ENCODE measurements around the gene TMEM45A.
"Not testable (repeated sequence)": the region's sequence is repeated elsewhere in the genome, so short reads cannot be mapped to it uniquely, and the experiment has no call there.

TMEM45A gene, protein sequence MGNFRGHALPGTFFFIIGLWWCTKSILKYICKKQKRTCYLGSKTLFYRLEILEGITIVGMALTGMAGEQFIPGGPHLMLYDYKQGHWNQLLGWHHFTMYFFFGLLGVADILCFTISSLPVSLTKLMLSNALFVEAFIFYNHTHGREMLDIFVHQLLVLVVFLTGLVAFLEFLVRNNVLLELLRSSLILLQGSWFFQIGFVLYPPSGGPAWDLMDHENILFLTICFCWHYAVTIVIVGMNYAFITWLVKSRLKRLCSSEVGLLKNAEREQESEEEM

DNA sequence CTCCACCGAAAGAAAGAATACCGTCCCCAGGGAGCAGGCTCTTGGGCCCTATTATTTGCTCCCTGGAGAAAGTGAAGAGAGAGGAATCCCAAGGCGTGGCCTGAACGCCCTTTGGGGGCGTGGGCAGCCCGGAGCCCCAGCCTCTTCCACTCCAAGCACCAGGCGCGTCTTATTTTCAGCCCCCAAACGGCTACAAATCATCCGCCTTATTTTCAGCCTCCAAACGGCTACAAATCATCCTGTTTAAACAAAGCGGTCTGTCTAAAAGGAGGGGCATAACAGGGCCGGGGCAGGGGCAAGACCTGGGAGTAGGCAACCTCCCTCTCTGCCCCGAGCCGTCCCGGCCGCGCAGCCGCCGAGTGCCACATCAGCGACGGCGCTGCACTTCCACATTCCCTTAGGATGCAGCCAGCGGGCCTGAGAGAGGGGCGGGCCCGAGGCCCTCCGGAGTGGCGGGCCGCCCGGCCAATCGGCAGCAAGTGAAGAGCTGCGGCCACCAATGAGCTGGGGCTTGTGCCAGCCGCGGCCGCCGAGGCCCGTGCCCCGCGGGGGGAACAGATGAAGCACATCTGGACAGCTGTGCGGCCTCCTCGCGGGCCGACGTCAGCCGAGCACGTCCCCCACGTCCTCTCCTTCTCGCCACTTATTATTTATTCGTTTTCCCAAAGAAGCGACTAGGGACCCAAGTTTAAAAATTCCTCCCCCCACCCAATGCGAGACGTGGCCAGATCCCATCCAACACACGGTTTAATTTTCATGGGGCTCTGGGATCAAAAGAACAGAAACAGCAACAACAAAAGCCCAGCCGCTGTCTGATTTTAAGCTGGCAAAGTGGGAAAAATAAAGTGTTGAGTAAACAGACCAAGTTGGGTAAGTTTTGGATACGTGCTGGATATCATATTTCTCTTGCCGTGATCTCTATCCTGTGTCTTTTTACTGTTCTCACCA is at the start of gene TMEM45A:
TSS of gene TMEM45A (plus strand) at position 561 of the 948 bp plus-strand sequence. CDS start 62,593 bp downstream, outside the sequence.
- DNase-seq = peak; percentile 94

DNA sequence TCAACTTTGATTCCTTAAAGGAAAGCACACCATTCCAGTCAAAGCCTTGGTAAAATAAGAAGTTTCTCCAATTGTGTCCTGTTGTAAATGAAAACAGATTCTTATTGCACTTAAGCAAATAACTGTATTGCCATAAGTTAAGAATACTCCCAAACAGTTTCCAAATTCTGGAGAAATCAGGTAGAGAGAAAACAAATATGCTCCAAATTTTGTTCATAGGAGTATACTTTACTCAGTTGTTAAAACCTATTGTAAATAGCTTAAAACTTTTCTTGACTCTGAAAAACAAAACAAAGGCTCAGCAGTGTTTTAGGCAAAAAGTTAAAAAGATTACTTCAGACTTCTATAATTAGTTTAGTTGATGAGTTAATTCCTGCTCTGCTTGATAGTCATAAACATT is 48.7 kb upstream of the TMEM45A start:
- DNase-seq = no peak

DNA sequence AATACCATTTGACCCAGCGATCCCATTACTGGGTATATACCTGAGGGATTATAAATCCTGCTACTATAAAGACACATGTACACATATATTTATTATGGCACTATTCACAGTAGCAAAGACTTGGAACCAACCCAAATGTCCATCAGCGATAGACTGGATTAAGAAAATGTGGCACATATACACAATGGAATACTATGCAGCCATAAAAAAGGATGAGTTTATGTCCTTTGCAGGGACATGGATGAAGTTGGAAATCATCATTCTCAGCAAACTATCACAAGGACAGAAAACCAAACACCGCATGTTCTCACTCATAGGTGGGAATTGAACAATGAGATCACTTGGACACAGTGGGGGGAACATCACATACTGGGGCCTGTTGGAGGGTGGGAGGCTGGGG is 45.4 kb upstream of the TMEM45A start:
- not testable (repeated sequence) for DNase-seq

- DNase-seq = no peak
Observed at GRCh38 chr3:100448079-100448478, 44.3 kb upstream of the TMEM45A start.

- DNase-seq = no peak
Observed at GRCh38 chr3:100449214-100449613, 43.2 kb upstream of the TMEM45A start.

DNA sequence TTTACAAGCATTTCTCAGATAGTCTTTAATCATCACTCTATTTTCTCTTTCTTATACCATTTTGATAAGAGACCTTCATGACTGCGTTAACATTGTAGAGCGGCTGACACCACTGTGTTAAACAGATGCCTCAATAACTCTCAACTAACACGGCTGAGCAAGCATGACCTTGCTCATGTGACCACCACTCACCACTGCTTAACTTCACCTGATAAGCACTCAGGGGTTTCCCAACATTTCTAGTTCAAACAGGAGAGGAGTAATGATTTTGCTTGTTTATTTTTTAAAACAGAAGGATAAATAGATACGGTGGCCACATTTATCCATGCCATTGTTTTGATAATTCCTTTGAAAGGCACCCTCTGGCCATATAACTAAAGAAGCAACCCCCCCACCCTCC is 37.7 kb upstream of the TMEM45A start:
- DNase-seq = no peak

DNA sequence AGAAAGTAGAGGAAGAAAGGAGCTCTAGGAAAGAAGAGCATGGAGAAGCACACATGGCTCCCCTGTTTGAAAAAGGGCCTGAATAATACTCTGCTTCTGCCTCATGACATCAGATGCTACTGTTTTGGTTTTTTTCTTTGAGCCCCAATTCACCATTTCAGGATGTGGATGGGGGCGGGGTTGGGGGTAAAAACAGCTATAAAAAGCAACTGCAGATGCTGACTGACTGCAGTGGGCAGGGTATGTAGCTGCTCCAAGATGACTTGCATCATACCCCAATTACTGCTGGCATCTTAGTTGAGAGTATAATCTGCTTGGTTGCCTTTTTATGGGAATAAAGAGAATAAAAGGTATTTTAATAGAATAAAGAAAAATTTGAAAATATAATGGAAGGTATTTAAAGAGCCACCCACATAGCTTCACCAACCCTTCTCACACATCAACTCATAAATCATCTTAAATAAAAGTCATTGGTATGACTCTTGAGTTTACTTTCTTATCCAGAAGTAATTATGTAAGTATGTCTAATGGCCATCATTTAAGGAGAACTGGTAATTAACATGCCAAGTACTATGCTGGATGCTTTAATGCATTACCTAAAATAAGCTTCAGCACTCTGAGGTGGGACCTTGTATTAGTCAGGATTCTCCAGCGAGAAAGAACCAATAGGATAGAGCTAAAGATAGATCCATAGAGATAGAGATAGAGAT is 36.4 kb upstream of the TMEM45A start:
- no peak for DNase-seq

GRCh38 chr3:100456745-100457144 is 35.7 kb upstream of the TMEM45A start:
- DNase-seq = no peak

DNA sequence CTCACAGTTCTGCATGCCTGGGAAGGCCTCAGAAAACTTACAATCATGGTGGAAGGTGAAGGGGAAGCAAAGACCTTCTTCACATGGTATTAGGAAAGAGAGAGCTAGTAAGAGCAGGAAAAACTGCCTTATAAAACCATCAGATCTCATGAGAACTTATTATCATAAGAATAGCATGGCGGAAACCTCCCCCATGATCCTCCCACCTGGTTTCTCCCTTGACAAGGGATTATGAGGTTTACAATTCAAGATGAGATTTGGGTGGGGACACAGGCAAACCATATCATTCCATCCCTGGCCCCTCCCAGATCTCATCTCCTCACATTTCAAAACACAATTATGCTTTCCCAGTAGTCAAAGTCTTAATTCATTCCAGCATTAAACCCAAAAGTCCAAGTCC is 34.6 kb upstream of the TMEM45A start:
- DNase-seq = no peak

- no peak for DNase-seq
Observed at GRCh38 chr3:100458814-100459213, 33.6 kb upstream of the TMEM45A start.

GRCh38 chr3:100463002-100463401 is 29.4 kb upstream of the TMEM45A start:
- DNase-seq = peak in 1 of 2 donors; percentile 39

DNA sequence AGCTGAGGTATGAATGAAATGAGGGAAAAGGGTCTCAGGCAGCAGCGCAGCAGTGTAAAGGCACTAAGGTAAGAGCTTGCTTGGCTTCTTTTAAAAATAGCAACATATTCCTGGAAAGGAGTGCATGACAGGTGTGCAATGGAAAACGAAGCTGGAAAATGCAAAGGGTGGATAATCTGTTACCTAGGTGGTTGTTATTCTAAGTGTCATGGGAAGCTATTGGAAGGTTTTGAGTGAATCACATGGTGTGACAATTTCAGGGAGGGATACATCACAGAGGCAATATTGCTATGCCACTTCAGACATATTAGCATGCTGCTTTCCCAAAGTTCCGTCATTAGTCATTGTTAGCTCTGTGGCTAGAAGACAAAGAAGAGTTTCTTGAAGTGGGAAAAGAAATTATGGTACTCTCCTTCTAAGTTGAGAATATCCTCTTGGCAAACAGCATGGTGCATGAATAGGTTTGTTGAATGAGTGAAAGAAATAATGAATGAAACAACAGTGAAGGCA is 28.7 kb upstream of the TMEM45A start:
- DNase-seq = no peak

- DNase-seq = no peak
Observed at GRCh38 chr3:100465892-100466777, 26.3 kb upstream of the TMEM45A start.

GRCh38 chr3:100467133-100467532 is 25.3 kb upstream of the TMEM45A start:
- DNase-seq = no peak

DNA sequence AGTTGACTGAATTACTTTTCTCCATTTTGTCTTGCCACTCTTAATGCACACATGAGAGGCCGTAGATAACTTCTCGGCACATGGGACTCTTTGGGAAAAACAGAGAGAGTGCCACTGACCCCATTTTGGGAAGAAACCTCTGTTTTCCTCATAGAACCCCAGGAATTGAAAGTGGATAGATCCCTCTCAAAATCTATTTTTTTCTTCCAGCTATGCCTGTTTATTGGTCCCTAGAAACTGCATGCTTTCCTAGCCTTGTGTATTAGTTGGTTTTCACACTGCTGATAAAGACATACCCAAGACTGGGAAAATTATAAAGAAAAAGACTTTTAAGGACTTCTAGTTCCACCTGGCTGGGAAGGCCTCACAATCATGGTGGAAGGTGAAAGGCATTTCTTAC is 23.7 kb upstream of the TMEM45A start:
- DNase-seq = no peak

GRCh38 chr3:100470951-100471350 is 21.5 kb upstream of the TMEM45A start:
- DNase-seq = no peak

DNA sequence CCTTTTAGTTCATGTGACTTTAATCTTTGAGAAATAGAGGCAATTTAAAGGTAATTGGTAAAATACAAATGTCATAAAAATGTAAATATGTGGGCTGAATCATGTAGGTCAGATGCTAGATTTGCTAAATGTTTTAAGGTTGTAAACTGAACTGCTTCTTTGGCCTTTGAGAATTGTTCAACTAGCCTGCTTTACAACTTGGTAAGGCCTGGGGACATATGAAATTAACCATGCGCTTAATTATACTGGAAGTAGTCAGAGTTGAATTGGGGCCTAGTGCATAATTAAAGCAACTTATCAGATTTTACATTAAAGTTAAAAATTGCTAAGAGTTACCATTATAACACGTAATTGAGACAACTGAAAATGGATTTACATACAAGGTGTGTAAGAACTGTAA is 21.0 kb upstream of the TMEM45A start:
- no peak for DNase-seq

DNA sequence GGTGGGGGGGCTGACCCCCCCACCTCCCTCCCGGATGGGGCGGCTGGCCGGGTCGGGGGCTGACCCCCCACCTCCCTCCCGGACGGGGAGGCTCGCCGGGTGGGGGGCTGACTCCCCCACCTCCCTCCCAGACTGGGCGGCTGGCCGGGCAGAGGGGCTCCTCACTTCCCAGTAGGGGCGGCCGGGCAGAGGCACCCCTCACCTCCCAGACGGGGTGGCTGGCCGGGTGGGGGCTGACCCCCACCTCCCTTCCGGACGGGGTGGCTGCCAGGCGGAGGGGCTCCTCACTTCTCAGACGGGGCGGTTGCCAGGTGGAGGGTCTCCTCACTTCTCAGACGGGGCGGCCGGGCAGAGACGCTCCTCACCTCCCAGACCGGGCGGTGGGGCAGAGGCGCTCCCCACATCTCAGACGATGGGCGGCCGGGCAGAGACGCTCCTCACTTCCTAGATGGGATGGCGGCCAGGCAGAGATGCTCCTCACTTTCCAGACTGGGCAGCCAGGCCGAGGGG is 14.5 kb upstream of the TMEM45A start:
- not testable (repeated sequence) for DNase-seq

- not testable (repeated sequence) for DNase-seq
Observed at GRCh38 chr3:100478521-100478920, 13.9 kb upstream of the TMEM45A start.

GRCh38 chr3:100480081-100480480 is 12.3 kb upstream of the TMEM45A start:
- DNase-seq = no peak

GRCh38 chr3:100482176-100482575 is 10.2 kb upstream of the TMEM45A start:
- no peak for DNase-seq

- DNase-seq = no peak
Observed at GRCh38 chr3:100483529-100483928, 8.9 kb upstream of the TMEM45A start.
